Measurements from ENCODE around the gene HOXB4.

HOXB4 gene

GRCh38 chr17:48609033-48609432 is 30.9 kb upstream of the HOXB4 start:
- no peak for DNase-seq (ENCODE audit: low read depth)
- TF ChIP-seq CTCF (conservative IDR thresholded peaks at IDR 0.05; ENCODE audit: low read depth, low read length) = no peak
- H3K4me3 ChIP-seq (ENCODE audit: low read length) = no peak overlapping the region

- no peak for DNase-seq (ENCODE audit: low read depth)
- no peak overlapping the region for H3K4me3 ChIP-seq (ENCODE audit: low read length)
- TF ChIP-seq CTCF (conservative IDR thresholded peaks at IDR 0.05; ENCODE audit: low read depth, low read length) = no peak
Measured at GRCh38 chr17:48608494-48608834, 30.3 kb upstream of the HOXB4 start.

- DNase-seq (ENCODE audit: low read depth) = no peak
- no peak overlapping the region for H3K4me3 ChIP-seq (ENCODE audit: low read length)
- no peak for TF ChIP-seq CTCF (conservative IDR thresholded peaks at IDR 0.05; ENCODE audit: low read depth, low read length)
Measured at GRCh38 chr17:48606892-48607614, 28.9 kb upstream of the HOXB4 start.

- no peak for TF ChIP-seq CTCF (conservative IDR thresholded peaks at IDR 0.05; ENCODE audit: low read depth, low read length)
- no peak for DNase-seq (ENCODE audit: low read depth)
- no peak overlapping the region for H3K4me3 ChIP-seq (ENCODE audit: low read length)
Measured at GRCh38 chr17:48605991-48606891, 28.1 kb upstream of the HOXB4 start.

- no peak overlapping the region for H3K4me3 ChIP-seq (ENCODE audit: low read length)
- no peak for DNase-seq (ENCODE audit: low read depth)
- TF ChIP-seq CTCF (conservative IDR thresholded peaks at IDR 0.05; ENCODE audit: low read depth, low read length) = no peak
Measured at GRCh38 chr17:48605409-48605919, 27.3 kb upstream of the HOXB4 start.

GRCh38 chr17:48604770-48605329 is 26.7 kb upstream of the HOXB4 start, which contains the start of gene HOXB6:
HOXB6 (minus strand) TSS chr17:48604986; CDS start chr17:48598150, 6,836 bp downstream.
- H3K4me3 ChIP-seq (ENCODE audit: low read length) = no peak within 1 kb of the TSS
- DNase-seq (ENCODE audit: low read depth) = no peak
- TF ChIP-seq CTCF (conservative IDR thresholded peaks at IDR 0.05; ENCODE audit: low read depth, low read length) = no peak

Data from retinal pigment epithelial cell (primary cell).